ENCODE results near the gene SKP1.

Gene SKP1

DNA sequence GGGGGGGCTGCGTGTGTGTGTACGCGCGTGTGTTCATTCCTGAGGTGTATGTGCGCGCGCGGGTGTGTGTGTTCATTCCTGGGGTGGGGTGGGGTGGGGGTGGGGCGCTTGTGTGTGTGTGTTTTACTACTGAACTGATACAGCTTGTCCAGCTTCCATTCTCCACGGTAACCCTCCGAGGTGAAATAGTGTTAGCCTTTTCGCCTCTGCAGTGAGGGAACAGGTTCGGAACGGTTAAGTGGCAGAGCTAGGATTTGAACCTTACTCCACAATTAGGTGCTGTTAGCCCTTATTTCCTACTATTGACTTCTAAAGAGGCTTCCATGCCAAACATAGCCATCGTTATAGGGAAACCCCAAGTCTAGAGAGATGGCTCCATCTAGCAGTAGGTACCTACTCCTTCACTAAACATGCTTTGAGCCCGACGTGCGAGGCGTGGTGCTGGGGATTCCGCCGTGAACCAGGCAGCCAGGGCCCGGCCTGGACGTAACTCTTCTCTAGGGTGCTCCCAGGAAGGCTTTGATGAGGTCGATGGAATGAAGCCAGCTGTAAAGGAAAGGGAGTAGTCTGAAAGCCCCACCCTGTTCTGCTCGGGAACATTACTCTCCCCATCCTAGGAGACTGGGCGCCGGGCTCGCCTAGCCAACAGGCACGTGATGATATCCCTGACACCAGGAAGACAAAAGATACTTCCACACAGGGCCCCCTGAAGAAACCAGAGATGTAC lies 782 bp upstream of the SKP1 start:
- peak in 3 of 58 donors; percentile 55 to 76 (median 70) for DNase-seq

DNA sequence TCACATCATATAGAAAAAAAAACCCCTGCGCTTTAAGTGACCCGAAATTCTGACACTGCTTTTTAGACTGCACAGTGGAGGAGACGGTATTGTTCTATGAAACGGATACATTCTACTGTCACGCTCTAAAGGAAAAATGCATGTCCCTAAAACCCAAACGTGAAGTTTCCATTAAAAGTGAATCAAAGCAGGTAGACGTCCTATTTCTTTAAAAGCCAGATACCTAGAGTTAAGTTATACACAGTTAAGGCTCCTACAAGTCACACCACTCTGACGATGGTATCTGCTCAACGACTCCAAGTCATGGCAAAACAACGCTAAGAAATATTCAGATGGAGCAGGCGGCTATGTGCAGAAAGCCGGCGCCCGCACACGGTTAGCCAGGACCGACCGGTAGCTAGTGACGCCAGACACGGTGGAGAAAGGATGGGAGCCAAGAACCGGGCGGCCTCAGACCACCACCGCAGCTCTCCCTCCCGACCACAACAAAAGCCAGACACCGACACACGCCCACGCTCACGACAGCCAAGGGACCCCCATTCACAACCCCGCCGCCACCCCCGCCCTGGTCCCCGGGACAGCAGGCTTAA lies 734 bp downstream of the SKP1 start:
- DNase-seq = peak in 10 of 58 donors; percentile 27 to 62 (median 45)

DNA sequence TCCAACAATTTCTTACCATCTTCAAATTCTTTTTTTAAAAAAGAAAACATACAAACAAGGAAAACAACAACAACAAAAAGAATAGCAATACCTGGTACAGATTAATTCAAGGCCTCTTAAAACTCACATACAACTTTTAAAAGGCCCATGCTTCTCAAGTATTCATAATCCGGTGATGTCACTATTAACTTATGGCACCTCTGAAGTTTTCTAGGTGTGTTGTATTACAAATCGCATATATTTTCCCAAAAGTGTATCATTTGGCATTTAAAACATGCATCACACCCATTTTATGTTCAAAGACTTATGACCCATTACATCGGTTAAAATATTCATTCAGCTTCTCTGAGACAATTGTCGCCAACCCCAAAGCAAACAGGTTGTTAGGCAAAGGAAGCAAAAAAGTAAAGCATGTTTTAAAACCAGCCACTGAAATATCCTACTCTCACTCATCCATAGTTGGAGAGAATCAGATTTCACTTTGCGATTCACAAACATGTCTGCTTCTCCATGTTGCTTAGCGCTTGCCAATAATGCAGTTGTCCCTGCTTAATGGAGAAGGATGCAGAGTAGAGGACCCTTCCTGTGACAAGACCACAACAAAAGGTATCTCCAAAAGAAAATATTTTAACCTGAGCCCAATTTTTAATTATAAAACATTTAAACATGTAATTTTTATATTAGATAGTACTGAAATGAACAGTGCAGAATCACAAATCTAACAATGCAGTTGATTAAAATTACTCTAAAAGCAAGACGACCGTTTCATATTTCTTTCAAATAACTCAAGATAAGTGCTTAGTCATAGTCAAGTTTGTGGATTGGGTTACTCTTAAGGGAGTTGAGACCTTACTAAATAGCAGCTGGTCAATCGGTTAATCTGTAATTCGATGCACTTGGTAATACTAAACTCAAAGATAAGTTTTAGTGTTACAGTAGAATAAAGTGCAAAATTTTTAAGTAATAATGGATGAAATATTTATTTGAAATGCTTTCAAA lies 1.6 kb downstream of the SKP1 start:
- no peak for DNase-seq

DNA sequence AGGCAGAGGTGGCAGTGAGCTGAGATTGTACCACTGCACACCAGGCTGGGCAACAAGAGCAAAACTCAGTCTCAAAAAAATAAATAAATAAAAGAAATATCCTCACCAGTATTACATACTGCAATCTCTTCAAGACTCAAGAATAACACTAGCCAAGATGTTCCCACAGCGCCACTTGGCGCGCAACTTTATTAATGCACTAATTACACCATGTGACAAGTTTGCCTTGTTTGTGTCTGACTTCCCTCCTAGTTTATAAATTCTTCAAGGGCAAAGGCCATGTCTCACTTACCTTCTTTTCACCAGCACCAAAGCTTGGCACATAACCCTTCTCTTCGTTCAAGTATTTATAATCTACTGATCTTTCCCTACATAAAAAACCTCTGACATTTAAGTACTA lies 4.8 kb downstream of the SKP1 start:
- peak in 1 of 58 donors; percentile 3 for DNase-seq

- no peak for DNase-seq
These were observed 14.2 kb downstream of the SKP1 start for GRCh38 chr5:134162592-134162991.

DNA sequence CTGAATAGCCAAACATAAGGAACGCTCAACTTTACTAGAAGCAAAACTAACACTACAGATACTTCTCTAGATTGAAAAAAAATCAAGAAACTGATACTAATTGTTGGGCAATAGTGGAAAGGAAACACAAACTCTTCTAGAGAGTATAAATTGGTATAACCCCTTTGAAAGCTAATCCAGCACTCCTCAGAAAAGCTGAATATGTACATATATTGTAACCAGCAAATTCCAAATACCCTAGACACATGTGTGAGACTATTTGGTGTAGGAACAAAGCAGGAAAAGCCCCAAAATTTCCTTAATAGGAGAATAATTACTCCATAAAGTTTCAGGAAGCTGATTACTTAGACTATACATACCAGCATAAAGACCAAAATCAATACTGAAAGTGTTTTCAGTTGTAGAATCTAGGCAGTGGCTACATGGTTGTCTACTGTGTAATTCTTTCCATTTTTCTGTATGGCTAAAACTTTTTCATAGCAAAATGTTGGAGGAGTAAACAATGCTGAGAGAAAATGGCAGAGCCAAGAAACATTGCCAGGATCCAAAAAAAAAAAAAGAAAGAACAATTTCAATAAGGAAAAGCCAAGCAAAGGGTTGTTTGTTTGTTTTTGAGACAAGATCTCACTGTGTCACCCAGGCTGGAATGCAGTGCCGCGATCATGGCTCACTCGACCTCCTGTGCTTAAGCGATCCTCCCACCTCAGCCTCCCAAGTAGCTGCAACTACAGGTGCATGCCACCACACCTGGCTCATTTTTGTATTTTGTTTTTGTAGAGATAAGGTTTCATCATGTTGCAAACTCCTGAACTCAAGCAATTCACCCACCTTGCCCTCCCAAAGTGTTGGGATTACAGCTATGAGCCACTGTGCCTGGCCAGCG lies 15.0 kb downstream of the SKP1 start:
- no peak for DNase-seq

DNA sequence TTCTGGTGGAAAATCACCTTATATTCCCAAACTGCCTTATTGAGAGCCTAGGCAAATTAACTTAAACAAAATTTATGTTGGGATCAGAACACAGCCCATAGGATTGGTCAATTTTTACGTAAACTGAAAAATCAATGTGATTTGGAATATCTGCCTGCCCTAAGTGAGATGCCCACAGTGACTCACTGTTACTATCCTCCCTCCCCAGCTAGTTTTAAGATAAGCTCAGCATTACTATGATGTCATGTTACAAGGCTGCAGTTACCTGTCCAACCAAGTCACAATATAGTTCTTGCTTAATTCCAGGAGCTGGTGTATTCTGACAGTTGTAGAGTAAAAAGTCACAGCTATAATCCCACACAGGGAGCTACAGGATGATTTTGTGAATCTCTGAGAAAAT lies 23.1 kb downstream of the SKP1 start:
- no peak for DNase-seq

- no peak for DNase-seq
These were observed 23.5 kb downstream of the SKP1 start for GRCh38 chr5:134153241-134153640.

DNA sequence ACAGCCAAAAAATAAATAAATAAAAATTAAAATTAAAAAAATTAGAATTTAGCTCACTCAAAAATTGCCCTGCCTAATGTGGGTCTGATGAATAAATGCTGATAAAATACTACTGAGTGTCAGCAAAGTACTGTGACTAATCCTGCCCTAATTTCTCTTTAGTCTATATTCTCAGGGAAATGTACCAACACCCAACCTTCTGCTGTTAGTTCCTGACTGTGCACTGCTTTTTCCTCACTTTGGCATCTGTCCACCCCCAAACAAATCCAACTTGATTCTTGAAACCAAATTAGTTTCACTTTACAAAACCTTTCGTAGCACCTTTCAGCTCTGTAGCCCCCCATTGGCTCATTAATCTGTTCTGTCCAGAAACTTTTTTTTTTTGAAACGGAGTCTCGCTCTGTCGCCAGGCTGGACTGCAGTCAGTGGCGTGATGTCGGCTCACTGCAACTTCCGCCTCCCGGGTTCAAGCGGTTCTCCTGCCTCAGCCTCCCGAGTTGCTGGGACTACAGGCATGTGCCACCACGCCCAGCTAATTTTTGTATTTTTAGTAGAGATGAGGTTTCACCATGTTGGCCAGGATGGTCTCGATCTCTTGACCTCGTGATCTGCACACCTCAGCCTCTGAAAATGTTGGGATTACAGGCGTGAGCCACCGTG lies 24.4 kb downstream of the SKP1 start:
- peak in 1 of 58 donors; percentile 13 for DNase-seq

GRCh38 chr5:134151723-134152122 lies 25.0 kb downstream of the SKP1 start:
- no peak for DNase-seq

- DNase-seq = peak in 3 of 58 donors; percentile 16 to 33 (median 27)
These were observed 27.0 kb downstream of the SKP1 start for GRCh38 chr5:134149571-134150303.

GRCh38 chr5:134148986-134149539 lies 27.7 kb downstream of the SKP1 start:
- DNase-seq = no peak

DNA sequence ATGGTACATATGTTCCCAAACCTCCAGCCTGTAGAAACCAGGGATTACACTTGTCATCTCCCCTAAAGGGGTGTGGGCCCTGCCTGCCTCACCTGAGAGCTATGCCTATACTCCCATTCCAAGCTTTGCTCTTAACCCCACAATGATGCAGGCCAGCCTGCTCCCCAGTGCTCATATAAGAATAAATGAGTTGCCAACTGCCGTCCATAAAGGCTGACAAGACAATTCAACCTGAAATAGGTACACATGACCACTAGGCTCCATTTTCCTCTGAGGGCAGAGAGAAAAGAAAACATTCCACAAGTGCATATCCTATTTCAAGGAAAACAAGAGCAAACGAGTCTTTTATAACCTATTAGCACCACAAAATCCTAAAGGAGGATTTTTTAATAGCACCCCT lies 28.4 kb downstream of the SKP1 start:
- DNase-seq = no peak

DNA sequence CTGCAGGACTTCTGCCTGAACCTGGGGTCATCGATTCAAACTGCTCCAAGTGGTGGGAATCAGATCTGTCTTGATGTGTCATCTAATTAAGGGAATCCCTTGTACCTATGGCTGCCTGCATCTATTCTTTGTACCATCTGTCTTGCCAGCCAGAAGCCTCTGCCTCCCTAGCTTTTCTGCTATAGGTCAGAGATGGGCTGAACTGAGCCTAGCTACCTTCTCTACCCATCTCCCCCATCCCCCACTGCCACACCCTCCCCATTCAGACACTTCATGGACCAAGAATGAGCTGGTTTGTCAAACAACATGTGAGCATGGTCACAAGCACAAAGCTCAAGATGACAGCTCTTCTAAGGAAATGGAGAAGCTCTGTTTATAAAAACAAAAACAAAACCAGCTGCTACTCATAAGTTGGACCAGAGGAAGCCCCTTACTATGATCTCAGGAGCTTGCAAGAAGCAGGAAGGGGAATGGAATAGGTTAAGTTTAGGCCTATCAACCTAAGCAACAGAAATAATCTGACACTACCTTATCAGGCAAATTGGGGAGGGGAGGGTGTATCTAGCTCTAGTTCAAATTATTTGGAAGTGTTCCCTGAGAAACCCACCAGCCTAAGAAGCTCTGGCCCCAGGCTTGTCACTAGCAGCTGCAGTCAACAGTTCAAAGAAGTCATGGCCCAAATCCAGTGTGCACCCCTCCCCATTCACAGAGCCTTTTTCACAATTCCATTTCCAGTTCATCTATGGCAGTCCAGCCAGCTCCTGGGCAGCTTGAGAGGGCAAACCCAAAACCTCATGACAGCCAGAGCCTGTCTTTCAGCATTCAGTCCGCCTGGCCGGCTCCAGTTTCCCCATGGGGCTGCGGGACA lies 29.9 kb downstream of the SKP1 start:
- DNase-seq = peak in 9 of 58 donors; percentile 20 to 49 (median 28)

DNA sequence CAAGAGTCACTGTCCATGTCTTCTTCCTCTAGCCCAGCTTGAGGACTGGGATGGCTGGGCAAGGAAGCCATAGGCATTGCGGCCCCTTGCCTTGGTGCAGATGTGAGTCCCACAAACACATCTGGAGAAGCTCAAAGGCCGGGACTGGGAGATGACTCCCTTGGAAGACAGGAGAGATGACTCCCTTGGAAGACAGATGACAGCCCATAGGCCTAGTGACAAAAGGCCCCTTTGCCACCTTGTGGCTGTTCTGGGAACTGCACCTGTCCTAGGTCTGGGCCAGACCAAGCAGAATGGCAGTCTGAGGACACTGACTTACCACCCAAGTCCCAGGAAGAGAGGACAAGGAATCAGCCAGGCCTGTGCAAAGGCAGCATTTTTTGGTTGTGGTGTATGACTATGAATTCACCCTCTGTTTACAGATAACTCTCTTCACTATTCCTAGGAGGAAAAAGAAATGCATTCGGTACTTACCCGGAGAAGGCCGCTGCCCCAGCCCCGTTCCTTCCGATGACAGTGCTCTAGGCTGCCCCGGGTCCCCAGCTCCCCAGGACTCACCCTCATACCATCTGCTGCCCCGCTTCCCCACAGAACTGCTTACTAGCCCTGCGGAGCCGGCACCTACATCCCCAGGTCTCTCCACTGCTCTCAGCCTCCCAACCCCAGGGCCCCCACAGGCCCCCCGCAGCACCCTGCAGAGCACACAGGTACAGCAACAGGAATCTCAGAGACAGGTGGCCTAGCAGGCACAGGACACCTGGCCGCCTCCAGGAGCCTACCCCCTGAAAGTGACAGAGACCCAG lies 30.8 kb downstream of the SKP1 start:
- DNase-seq = peak in 50 of 58 donors; percentile 29 to 87 (median 59)

DNA sequence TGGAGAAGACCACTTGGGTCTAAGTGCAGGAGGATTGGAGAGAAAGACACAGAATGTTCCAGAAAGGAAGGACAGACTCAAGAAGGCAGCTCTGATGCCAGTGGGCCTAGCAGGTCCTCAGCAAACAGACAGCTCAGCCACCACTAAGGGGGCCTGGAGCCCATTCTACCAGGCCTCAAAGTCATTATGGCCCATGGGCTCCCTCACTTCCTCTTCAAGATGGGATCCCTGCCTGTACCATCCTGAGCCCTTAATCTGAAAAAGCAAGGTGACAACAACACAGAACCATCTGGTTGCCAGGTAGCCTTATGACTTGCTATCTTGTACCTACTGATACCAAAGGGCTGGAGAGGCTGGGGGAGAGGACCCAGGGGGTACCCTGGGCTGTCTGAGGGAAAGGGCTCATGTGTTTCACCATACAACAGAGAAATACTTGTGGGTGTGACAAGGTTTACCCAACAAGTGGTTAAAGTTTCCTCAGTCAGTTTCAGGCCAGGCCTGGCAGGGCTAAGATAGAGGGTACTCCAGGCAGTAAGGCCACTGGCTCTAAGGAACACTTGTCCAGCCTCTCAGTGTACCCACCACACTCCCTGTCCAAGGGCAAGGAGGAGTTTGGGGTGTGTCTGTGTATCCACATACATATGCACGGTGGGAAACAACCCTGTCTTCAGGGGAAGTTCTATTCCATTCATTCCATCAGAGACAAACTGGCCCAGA lies 31.6 kb downstream of the SKP1 start:
- DNase-seq = no peak
